Tibial artery (tissue), 4 donors: Measurements from ENCODE around the gene GRIN3A.

Source experiments
- DNase-seq, 2 donors: peaks; one replicate each; pipeline ENCODE4 v3.0.0-alpha.2; 2019
- H3K27ac ChIP-seq, 2 donors: fragments of 200-600 bp; sonication (generic) in 1 of 2; 1 replicate in 1 of 2; 2 replicates in 1 of 2; pipeline ENCODE4 v1.5.1; 2018 to 2019; ENCODE audit warnings: mild to moderate bottlenecking in 1 of 2
- H3K27me3 ChIP-seq, 2 donors: fragments of 200-600 bp; sonication (generic) in 1 of 2; one replicate each; pipeline versions ENCODE4 v1.5.1 to v1.6.0; 2016 to 2019
- H3K36me3 ChIP-seq, 3 donors: fragments of 200-600 bp; sonication (generic) in 2 of 3; one replicate each; pipeline ENCODE4 v1.5.1; 2016 to 2019; ENCODE audit warnings: mild to moderate bottlenecking in 2 of 3
- H3K4me1 ChIP-seq, 4 donors: fragments of 200-600 bp; sonication (generic) in 2 of 4; 1 replicate in 3 of 4; 2 replicates in 1 of 4; pipeline ENCODE4 v1.5.1; 2016 to 2019
- H3K4me3 ChIP-seq, 2 donors: fragments of 200-600 bp; sonication (generic) in 1 of 2; 1 replicate in 1 of 2; 2 replicates in 1 of 2; pipeline ENCODE4 v1.5.1; 2018 to 2019; ENCODE audit warnings: mild to moderate bottlenecking in 2 of 2
- H3K9me3 ChIP-seq, 3 donors: fragments of 200-600 bp; sonication (generic) in 1 of 3; one replicate each; pipeline ENCODE4 v1.5.1; 2016 to 2019
- intact Hi-C: fragments of 100-400 bp; cut with DNase I; formaldehyde crosslinking; loops from one replicate; pipeline ENCODE4 v1.15.0; 2023; ENCODE audit warnings: low total_unique reads
- TF ChIP-seq, protein P1 (sequence below), 2 experiments: fragments of 200-600 bp in 1 of 2; fragments of 450-650 bp in 1 of 2; IDR thresholded peaks; one replicate each; pipeline ENCODE4 v1.5.1; 2017 to 2019; ENCODE audit warnings: antibody characterized with exemption in 2 of 2, mild to moderate bottlenecking in 1 of 2, moderate library complexity in 1 of 2

Gene GRIN3A

GRCh38 chr9:101578378-101578777 is 160.1 kb downstream of the GRIN3A start:
- no peaks in the 10 kb centered on the region for H3K9me3 ChIP-seq
- no peak for DNase-seq
- no peak overlapping the region for H3K27ac ChIP-seq
- intact Hi-C loops, result no loop called here
- H3K36me3 ChIP-seq, result no peaks in the 10 kb centered on the region
- no peaks in the 10 kb centered on the region for H3K27me3 ChIP-seq
- H3K4me3 ChIP-seq, result no peak overlapping the region
- no peaks in the 10 kb centered on the region for H3K4me1 ChIP-seq
- TF ChIP-seq, protein P1, sequence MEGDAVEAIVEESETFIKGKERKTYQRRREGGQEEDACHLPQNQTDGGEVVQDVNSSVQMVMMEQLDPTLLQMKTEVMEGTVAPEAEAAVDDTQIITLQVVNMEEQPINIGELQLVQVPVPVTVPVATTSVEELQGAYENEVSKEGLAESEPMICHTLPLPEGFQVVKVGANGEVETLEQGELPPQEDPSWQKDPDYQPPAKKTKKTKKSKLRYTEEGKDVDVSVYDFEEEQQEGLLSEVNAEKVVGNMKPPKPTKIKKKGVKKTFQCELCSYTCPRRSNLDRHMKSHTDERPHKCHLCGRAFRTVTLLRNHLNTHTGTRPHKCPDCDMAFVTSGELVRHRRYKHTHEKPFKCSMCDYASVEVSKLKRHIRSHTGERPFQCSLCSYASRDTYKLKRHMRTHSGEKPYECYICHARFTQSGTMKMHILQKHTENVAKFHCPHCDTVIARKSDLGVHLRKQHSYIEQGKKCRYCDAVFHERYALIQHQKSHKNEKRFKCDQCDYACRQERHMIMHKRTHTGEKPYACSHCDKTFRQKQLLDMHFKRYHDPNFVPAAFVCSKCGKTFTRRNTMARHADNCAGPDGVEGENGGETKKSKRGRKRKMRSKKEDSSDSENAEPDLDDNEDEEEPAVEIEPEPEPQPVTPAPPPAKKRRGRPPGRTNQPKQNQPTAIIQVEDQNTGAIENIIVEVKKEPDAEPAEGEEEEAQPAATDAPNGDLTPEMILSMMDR (IDR thresholded peaks at IDR 0.05), result no peak

GRCh38 chr9:101574731-101575333 is 163.6 kb downstream of the GRIN3A start:
- no peaks in the 10 kb centered on the region for H3K27me3 ChIP-seq
- no peak overlapping the region for H3K27ac ChIP-seq
- intact Hi-C loops, result no loop called here
- H3K36me3 ChIP-seq, result peaks cover 5 to 11% (median 8%) of the 10 kb centered on the region in 3 donors
- no peak overlapping the region for H3K4me3 ChIP-seq
- TF ChIP-seq, protein P1 (IDR thresholded peaks at IDR 0.05), result no peak
- H3K9me3 ChIP-seq, result no peaks in the 10 kb centered on the region
- H3K4me1 ChIP-seq, result no peaks in the 10 kb centered on the region
- no peak for DNase-seq

DNA sequence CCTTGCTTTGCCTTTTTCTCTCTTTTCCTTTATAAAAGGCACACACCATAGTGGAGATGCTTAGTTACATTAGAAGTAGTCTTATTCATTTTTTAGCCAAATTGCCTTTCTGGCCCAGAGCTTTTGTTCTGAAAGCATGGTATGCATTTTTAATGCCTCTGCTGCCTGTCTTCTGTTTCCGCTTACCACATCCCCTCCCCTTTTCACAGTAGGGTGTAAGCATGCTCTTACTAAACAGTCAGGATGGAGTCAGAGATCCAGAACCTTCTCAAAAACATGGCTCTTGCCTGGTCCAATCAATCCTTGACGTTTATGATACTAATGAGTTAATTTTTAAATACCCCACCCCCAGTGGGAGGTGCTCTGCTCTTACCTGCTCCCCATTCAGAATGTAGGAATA is 166.1 kb downstream of the GRIN3A start:
- peaks cover 12 to 36% (median 16%) of the 10 kb centered on the region in 3 donors for H3K36me3 ChIP-seq
- DNase-seq, result no peak
- no peak overlapping the region for H3K4me3 ChIP-seq
- no peaks in the 10 kb centered on the region for H3K9me3 ChIP-seq
- TF ChIP-seq, protein P1 (IDR thresholded peaks at IDR 0.05), result no peak
- no peaks in the 10 kb centered on the region for H3K4me1 ChIP-seq
- H3K27me3 ChIP-seq, result no peaks in the 10 kb centered on the region
- intact Hi-C loops, result no loop called here
- no peak overlapping the region for H3K27ac ChIP-seq

DNA sequence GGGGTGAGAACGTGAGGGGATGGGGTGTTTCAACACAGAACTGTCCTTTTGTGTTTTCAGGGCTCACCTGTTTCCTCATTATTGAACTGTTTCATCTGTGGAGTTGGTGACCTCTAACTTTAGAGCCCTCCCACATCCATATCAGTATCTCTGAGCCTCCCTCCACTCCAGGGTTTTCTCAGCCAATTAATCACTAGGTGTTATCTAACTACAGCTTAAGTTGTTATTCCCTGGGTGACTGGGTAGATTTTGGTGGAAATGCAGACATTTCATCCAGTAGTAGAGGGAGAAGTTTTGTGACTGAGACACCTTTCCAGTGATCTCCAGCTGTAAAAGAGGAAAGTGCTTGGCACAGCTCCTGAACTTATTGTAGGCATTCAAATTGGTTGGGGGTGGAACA is 167.3 kb downstream of the GRIN3A start:
- peaks cover 22 to 47% (median 26%) of the 10 kb centered on the region in 3 donors for H3K36me3 ChIP-seq
- intact Hi-C loops, result no loop called here
- DNase-seq, result no peak
- TF ChIP-seq, protein P1 (IDR thresholded peaks at IDR 0.05), result no peak
- no peak overlapping the region for H3K27ac ChIP-seq
- no peaks in the 10 kb centered on the region for H3K27me3 ChIP-seq
- H3K4me1 ChIP-seq, result no peaks in the 10 kb centered on the region
- no peaks in the 10 kb centered on the region for H3K9me3 ChIP-seq
- no peak overlapping the region for H3K4me3 ChIP-seq

DNA sequence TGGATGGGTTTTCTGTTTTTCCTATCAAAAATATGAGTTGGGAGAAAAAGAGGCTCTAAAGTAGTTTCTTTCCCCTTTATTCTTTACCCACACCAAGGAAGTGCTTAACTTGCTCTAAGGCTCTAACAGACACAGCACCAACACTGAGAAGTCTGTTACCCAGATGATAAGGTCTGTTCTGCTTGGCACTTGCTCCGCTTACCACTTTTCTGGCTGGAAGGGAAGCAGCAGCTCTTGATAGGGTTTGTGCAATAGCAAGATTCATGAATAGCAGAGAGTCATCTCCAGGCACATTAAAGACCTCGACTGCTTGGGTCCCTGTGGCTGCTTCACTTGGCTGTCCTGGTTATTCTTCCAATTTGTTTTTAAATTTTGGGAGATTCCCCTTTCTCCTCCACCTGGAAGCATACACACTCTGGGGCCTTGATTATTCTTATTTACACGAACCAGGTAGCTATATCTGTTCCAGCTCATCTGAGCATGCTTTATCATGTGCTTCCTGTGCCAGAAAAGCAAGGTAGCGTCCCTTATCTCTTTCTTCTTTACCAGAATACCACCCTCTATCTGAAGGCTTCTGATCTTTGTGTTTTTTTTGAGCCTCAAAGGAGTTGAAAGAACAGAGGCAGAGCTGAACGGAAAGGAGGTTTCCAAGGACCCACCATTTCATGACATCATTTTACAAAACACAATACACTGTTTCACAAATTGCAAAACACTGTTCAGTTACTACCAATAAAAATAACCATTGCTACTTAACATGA is 168.5 kb downstream of the GRIN3A start:
- Histone ChIP-seq H3K27ac (no peak overlapping the region), H3K4me1 (no peaks in the 10 kb centered on the region), H3K36me3 (peaks cover 24 to 59% (median 38%) of the 10 kb centered on the region in 3 donors), H3K4me3 (no peak overlapping the region), H3K27me3 (no peaks in the 10 kb centered on the region), H3K9me3 (no peaks in the 10 kb centered on the region)
- no peak for DNase-seq
- TF ChIP-seq, protein P1 (IDR thresholded peaks at IDR 0.05), result no peak
- intact Hi-C loops, result no loop called here
